NAMALWA (cell line): Measurements from ENCODE around the gene GREB1.

Experiments
- DNase-seq: peaks from one replicate; pipeline ENCODE4 v3.0.0-alpha.2; 2015; ENCODE audit warnings: low spot score

The GREB1 gene

GRCh38 chr2:11662882-11663281 lies 129.0 kb downstream of the GREB1 start:
- no peak for DNase-seq

GRCh38 chr2:11663427-11663826 lies 129.6 kb downstream of the GREB1 start:
- DNase-seq, result no peak

- DNase-seq, result no peak
These were observed 131.2 kb downstream of the GREB1 start for GRCh38 chr2:11665028-11665427.

GRCh38 chr2:11665510-11666362 lies 131.9 kb downstream of the GREB1 start:
- no peak for DNase-seq

DNA sequence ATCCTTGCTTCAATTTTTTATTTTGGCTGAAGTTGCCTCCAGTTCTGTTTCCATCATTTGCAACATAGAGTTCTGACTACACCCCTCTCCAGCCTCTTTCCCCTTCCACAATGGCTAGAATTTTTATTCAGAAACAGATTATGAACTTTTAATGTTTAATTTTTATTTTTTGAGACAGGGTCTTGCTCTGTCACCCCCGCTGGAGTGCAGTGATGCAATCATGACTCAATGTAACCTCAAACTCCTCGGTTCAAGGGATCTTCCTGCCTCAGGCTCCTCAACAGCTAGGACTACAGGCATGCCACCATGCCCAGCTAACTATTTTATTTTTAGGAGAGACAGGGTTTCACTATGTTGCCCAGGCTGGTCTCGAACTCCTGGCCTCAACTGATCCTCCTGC lies 133.3 kb downstream of the GREB1 start:
- DNase-seq, result no peak

DNA sequence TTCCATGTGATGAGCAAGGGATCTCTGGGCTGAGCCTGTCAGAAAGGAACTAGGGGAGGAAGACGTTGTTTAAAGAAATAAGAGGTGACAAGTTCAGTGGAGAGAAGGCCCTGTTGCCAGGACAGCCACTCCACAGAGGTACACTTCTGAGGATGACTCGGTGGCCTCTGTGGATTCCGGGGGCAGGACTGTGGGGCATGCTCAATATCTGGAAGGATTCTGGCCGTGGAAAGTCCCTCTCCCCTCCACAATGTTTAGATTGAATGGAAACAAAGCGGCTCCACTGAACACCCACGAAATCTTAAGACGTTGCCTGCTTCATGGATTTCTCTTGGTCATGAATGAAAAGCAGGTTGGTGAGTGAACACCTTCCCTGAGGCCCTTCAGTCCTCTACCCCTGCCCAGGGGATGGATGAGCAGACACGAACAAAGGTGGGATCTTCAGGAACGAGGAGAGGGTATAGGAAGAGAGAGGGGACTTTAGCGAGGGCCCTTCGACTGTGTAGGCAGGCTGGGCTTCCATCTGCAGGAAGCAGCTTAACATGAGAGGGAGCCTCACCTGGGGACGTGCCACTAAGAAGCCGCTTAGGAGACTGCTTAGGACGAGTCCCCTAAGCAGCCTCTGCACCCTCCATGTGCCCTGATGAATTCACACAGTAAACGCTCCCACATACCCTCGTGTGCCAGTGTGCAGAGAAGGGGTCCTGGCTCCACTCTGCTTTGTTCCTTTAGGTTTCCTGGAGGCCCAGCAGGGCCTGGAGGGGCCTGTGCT lies 134.2 kb downstream of the GREB1 start:
- no peak for DNase-seq

DNA sequence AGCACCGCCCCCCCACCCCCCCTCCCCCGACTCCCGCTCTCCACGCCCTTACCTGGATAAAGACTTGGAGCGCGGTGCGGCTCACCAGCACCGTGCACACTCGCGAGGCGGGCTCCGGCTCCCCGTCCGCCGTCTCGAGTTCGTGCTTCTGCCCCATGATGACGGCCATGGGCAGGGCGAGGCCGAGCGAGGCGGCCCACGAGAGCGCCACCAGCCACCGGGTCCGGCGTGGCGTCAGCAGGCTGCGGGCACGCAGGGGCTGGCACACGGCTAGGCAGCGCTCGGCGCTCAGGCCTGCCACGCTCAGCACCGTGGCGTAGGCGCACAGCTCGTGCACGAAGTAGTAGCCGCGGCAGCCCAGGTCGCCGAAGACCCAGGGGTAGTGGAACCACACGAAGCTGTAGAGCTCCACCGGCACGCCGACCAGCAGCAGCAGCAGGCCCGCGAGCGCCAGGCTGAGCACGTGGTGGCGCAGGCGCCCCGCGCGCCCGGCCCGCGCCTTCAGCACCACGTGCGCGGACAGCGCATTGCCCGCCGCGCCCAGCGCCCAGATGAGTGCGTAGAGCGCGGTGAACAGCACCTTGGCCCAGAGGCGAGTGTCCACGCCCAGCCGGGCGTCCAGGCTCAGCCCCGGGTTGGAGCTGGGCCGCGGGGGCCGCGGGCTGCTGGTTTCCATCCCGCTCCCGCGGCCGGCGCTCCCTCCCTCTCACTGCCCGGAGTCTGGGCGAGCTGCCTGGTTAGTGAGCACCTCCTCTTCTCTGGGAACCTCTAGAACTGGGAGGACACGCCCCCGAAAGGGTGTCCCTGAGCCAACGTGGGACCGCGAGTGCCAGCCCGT lies 135.8 kb downstream of the GREB1 start, which contains the start of gene NTSR2:
NTSR2 (minus strand) TSS at position 742 of the 838 bp plus-strand sequence; CDS start at position 676, 66 bp downstream.
- DNase-seq, result no peak

GRCh38 chr2:11672407-11672806 lies 138.6 kb downstream of the GREB1 start:
- DNase-seq, result peak; percentile 34

DNA sequence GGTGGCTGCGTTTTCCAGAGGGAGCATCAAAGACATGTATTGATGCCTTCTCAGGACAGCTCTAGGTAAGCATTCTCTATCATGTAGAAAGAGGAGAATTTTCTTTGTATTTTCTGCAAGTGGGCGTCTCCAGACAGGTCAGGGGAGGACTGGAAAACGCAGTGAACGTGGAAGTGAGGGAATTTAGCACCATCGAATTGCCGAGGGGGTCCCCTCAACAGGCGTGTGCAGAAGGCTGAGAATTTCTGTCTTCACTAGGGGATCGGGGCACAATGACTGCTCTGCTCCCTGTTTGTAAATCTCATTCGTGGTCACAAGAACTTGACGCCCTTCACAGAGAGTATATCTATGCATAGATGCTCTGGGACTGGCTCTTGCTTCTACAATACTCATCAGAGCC lies 141.1 kb downstream of the GREB1 start:
- no peak for DNase-seq

- no peak for DNase-seq
These were observed 141.7 kb downstream of the GREB1 start for GRCh38 chr2:11675423-11676112.

- no peak for DNase-seq
These were observed 142.8 kb downstream of the GREB1 start for GRCh38 chr2:11676640-11677039.

DNA sequence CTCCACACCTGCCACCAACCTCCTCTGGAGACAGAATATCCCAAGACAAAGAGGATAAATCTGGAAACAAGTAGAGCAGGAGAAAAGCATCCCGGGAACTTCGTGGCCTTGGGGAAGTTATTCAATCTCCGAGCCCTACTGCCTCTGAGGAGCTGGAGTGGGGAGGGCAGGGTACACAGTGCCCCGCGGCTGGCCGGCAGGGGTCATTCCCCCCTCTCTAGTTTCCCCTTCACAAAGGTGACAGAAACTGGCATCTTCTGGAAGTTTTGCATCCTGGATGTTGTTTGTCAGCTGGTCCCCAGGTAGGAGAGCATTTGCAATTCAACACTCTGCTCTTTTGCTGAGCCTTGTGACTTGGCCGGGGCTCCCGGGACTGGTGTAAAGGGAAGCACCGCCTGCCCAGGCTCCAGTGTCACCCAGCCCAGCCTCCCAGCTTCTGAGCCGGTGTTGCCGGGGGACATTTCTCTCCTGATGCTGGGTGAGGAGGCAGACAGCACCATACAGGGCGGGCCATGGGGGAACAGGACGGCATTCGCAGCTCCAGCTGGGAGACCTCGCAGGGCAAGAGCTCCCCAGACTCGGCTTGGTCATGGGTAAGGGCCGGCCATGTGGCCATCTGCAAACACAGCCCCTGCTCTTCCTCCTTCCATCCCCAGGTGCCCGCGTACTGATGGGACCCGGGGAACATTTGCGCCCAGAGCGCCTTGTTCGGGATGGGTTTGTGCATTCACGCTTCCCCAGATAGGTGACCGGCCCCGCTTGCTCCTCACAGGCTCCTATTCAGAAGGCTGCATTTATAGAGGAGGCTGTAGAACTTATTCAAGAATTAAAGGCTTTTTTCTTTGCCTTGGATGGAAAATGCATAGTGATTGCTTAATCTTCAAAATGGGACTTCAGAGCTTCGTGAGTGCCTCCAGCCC lies 143.6 kb downstream of the GREB1 start:
- DNase-seq, result no peak

- no peak for DNase-seq
These were observed 144.6 kb downstream of the GREB1 start for GRCh38 chr2:11678306-11678960.

DNA sequence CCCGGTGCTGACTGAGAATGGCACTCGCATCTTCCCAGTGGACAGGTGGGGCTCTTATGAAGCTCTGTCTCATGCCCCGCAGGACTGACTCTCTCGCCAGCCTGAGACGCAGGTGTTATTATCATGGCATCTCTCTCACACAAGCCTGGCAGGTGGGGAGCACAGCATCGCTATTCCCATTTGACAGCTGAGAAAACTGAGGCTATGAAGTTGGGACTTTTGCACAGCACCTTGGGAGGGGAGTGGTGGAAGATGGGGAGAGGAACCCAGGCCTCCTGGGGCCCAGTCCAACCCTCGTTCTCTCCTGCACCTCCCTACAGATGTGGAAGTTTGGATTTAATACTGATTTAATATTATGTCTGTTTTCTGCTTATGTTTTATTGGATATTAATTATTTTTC lies 145.2 kb downstream of the GREB1 start:
- no peak for DNase-seq

- no peak for DNase-seq
These were observed 145.8 kb downstream of the GREB1 start for GRCh38 chr2:11679486-11680181.

- DNase-seq, result no peak
These were observed 146.5 kb downstream of the GREB1 start for GRCh38 chr2:11680182-11680900.

DNA sequence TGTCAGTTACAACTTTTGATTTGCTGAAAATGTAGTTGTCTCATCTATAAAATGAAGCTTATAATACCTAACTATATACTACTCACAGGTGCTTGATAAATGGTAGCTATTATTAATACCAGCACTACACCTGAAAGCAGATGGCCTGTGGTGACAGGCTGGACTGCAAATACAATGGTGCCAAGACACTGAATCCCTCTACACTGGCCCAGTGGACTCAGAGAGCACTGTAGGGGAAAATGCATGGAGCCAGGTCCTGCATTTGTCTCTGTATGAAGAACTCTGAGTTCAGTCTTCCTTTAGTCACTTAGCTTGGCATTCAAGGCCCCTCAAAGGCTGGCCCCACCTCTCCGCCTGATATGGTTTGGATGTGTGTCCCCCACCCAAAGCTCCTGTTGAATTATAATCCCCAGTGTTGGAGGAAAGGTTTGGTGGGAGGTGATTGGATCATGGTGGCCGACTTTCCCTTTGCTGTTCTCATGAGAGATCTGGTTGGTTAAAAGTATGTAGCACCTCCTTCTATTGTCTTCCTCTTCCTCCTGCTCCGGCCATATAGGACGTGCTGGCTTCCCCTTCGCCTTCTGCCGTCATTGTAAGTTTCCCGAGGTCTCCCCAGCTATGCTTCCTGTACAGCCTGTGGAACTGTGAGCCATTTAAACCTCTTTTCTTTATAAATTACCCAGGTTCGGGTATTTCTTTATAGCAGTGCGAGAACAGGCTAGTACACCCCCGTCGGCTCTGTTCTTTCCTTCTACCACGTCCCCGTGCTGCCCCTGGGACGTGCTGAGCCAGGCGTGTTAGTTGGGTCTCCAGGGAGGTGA lies 147.3 kb downstream of the GREB1 start:
- DNase-seq, result no peak
